ENCODE measurements around the gene ZNF467.

- TF ChIP-seq, protein P1, sequence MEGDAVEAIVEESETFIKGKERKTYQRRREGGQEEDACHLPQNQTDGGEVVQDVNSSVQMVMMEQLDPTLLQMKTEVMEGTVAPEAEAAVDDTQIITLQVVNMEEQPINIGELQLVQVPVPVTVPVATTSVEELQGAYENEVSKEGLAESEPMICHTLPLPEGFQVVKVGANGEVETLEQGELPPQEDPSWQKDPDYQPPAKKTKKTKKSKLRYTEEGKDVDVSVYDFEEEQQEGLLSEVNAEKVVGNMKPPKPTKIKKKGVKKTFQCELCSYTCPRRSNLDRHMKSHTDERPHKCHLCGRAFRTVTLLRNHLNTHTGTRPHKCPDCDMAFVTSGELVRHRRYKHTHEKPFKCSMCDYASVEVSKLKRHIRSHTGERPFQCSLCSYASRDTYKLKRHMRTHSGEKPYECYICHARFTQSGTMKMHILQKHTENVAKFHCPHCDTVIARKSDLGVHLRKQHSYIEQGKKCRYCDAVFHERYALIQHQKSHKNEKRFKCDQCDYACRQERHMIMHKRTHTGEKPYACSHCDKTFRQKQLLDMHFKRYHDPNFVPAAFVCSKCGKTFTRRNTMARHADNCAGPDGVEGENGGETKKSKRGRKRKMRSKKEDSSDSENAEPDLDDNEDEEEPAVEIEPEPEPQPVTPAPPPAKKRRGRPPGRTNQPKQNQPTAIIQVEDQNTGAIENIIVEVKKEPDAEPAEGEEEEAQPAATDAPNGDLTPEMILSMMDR (IDR thresholded peaks at IDR 0.05): no peak
- TF ChIP-seq EP300 (IDR thresholded peaks at IDR 0.05): no peak
- no peak for TF ChIP-seq POLR2AphosphoS5 (IDR thresholded peaks at IDR 0.05)
- TF ChIP-seq POLR2A (IDR thresholded peaks at IDR 0.05): no peak
Observed at GRCh38 chr7:149785402-149785801, 12.0 kb upstream of the ZNF467 start.
